Suprapubic skin (tissue), 4 donors: ENCODE data around the gene HINFP. TPM values are rescaled to one million over a fixed set of nuclear protein-coding genes. Genes with fewer than 3 reads are reported as not detected.

ENCODE experiments used
- DNase-seq, 2 donors: peaks; one replicate each; pipeline ENCODE4 v3.0.0-alpha.2; 2019; ENCODE audit warnings: low spot score in 2 of 2
- H3K27ac ChIP-seq: fragments of 200-600 bp; sonication (generic); one replicate; pipeline ENCODE4 v1.5.1; 2019
- H3K27me3 ChIP-seq: fragments of 200-600 bp; sonication (generic); one replicate; pipeline ENCODE4 v1.5.1; 2019
- H3K36me3 ChIP-seq: fragments of 200-600 bp; sonication (generic); one replicate; pipeline ENCODE4 v1.5.1; 2019
- H3K4me1 ChIP-seq: fragments of 200-600 bp; sonication (generic); one replicate; pipeline ENCODE4 v1.5.1; 2019
- H3K4me3 ChIP-seq: fragments of 200-600 bp; sonication (generic); one replicate; pipeline ENCODE4 v1.5.1; 2019; ENCODE audit warnings: mild to moderate bottlenecking
- H3K9me3 ChIP-seq: fragments of 200-600 bp; sonication (generic); one replicate; pipeline ENCODE4 v1.5.1; 2019
- EP300 ChIP-seq: sonication (generic); formaldehyde crosslinking; IDR thresholded peaks from one replicate; pipeline ENCODE4 v1.6.1; 2017; ENCODE audit warnings: antibody characterized with exemption
- POLR2A ChIP-seq, 2 donors: fragments of 450-650 bp; IDR thresholded peaks; one replicate each; pipeline ENCODE4 v1.6.1; 2017; ENCODE audit warnings: antibody characterized with exemption in 2 of 2, mild to moderate bottlenecking in 2 of 2, moderate library complexity in 2 of 2
- POLR2AphosphoS5 ChIP-seq, 3 donors: sonication (generic); formaldehyde crosslinking; IDR thresholded peaks; one replicate each; pipeline ENCODE4 v1.6.1; 2017; ENCODE audit warnings: antibody characterized with exemption in 3 of 3
- WGBS: methylation state at CpG from one replicate; pipeline ENCODE4 v1.1.5; 2018; 5-methylcytosine and 5-hydroxymethylcytosine counted together
- total RNA-seq, 4 donors: library from RNA; depleted of rRNA; stranded (reverse); fragments of >200 nt; gene quantifications; one replicate each; pipeline ENCODE4 v1.1.0, GENCODE V29; 2016
- TF ChIP-seq, protein P1 (sequence below), 2 donors: fragments of 200-600 bp in 1 of 2; fragments of 450-650 bp in 1 of 2; sonication (generic) in 1 of 2; IDR thresholded peaks; one replicate each; pipeline ENCODE4 v1.5.1; 2016 to 2019; ENCODE audit warnings: antibody characterized with exemption in 2 of 2, mild to moderate bottlenecking in 1 of 2, moderate library complexity in 1 of 2

HINFP gene
- total RNA-seq, 4 donors from 2014 or later: 16.1 to 45.1 (median 26.7) TPM

DNA sequence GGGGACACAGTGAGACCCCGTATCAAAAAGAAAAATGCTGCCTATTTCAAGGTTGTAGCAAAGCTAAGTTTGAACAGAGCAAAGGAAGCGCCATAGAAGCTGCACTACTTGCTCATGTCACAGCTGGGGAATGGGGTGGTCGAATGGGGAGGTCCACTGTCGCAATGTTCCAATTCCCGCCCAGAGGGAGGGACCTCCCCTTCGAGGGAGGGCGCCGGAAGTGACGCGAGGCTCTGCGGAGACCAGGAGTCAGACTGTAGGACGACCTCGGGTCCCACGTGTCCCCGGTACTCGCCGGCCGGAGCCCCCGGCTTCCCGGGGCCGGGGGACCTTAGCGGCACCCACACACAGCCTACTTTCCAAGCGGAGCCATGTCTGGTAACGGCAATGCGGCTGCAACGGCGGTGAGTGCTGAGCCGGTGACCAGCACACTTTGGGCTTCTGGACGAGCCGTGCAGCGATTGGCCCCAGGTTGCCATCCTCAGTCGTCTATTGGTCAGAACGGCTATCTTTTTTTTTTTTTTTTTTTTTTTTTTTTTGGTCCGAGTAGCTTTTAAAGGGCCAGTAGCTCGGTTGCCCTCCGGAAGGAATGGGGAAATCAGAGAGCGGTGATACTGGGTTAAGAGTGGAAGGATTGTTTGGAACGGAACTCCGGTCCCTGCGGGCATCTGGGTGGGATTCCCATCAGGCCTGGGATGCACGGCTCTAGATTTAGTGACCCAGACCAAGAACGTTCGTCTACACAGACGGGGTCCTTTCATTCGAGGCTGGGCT lies 36.5 kb upstream of the HINFP start, which contains the start of gene HMBS:
HMBS (plus strand) TSS at position 219 of the 774 bp plus-strand sequence; CDS start at position 372, 153 bp downstream.
- Histone ChIP-seq H3K27ac (peak within 1 kb of the TSS; percentile 87), H3K36me3 (peaks cover 28% of the 10 kb centered on the region), H3K9me3 (no peaks in the 10 kb centered on the region), H3K4me3 (peak within 1 kb of the TSS; percentile 66), H3K4me1 (peaks cover 15% of the 10 kb centered on the region), H3K27me3 (no peaks in the 10 kb centered on the region)
- DNase-seq: peak; percentile 95 to 97
- under 1% methylated on average over 27 of the region's 45 CpGs for whole genome bisulfite sequencing
- TF ChIP-seq POLR2AphosphoS5 (IDR thresholded peaks at IDR 0.05): peak in 2 of 3 donors; percentile 23 to 87
- TF ChIP-seq EP300: no peak

DNA sequence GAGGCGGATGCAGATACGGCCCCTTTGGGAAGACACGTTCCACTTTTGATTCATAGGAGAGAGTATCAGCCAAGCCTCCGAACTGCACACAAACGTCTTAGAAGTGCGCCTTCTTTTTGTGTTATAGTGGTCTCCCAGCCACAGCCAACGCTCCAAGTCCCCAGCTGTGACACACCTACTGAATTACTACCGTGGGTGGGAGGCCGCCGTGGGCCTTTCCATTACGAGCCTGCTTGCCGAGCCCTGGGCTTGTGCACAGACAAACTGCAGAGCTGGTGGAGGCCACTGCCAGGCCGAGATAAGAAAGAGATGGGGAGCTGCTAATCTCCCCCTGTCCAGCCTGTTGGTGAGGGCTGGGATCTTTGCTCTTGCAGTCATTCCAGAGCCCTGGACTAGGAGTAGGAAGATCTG lies 35.9 kb upstream of the HINFP start:
- H3K27me3 ChIP-seq: no peaks in the 10 kb centered on the region
- WGBS: 0% methylated on average over 13 of the region's 13 CpGs
- H3K36me3 ChIP-seq: peaks cover 22% of the 10 kb centered on the region
- no peaks in the 10 kb centered on the region for H3K9me3 ChIP-seq
- H3K4me1 ChIP-seq: peaks cover 15% of the 10 kb centered on the region
- H3K27ac ChIP-seq: peak overlapping the region; percentile 87
- H3K4me3 ChIP-seq: peak overlapping the region; percentile 66
- DNase-seq: no peak
- TF ChIP-seq POLR2AphosphoS5 (IDR thresholded peaks at IDR 0.05) (no peak), EP300 (no peak), POLR2A (IDR thresholded peaks at IDR 0.05) (no peak)
- TF ChIP-seq, protein P1, sequence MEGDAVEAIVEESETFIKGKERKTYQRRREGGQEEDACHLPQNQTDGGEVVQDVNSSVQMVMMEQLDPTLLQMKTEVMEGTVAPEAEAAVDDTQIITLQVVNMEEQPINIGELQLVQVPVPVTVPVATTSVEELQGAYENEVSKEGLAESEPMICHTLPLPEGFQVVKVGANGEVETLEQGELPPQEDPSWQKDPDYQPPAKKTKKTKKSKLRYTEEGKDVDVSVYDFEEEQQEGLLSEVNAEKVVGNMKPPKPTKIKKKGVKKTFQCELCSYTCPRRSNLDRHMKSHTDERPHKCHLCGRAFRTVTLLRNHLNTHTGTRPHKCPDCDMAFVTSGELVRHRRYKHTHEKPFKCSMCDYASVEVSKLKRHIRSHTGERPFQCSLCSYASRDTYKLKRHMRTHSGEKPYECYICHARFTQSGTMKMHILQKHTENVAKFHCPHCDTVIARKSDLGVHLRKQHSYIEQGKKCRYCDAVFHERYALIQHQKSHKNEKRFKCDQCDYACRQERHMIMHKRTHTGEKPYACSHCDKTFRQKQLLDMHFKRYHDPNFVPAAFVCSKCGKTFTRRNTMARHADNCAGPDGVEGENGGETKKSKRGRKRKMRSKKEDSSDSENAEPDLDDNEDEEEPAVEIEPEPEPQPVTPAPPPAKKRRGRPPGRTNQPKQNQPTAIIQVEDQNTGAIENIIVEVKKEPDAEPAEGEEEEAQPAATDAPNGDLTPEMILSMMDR (IDR thresholded peaks at IDR 0.05): no peak

DNA sequence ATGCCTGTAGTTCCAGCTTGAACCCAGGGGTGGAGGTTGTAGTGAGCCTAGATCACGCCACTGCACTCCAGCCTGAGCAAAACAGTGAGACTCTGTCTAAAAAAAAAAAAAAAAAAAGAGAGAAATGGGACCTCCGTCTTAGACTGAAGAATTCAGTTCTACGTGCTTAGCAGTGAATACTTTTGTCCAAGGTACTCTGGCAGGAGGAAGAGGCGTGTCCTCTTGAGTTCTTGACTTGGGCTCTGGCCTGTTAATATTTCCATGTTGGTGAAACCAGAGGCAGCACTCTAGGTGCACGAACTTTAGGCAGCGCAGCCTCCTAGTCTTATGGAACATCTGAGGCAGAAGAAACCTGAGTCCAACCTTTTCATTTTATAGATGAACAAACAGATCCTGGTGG lies 34.3 kb upstream of the HINFP start:
- Histone ChIP-seq H3K27me3 (no peaks in the 10 kb centered on the region), H3K4me3 (no peak overlapping the region), H3K27ac (no peak overlapping the region), H3K36me3 (peaks cover 7% of the 10 kb centered on the region), H3K9me3 (no peaks in the 10 kb centered on the region), H3K4me1 (peaks cover 19% of the 10 kb centered on the region)
- TF ChIP-seq, protein P1 (IDR thresholded peaks at IDR 0.05): no peak
- TF ChIP-seq POLR2AphosphoS5 (IDR thresholded peaks at IDR 0.05): no peak
- no peak for TF ChIP-seq EP300
- TF ChIP-seq POLR2A (IDR thresholded peaks at IDR 0.05): no peak
- 81% methylated on average over 6 of the region's 6 CpGs for WGBS
- no peak for DNase-seq

DNA sequence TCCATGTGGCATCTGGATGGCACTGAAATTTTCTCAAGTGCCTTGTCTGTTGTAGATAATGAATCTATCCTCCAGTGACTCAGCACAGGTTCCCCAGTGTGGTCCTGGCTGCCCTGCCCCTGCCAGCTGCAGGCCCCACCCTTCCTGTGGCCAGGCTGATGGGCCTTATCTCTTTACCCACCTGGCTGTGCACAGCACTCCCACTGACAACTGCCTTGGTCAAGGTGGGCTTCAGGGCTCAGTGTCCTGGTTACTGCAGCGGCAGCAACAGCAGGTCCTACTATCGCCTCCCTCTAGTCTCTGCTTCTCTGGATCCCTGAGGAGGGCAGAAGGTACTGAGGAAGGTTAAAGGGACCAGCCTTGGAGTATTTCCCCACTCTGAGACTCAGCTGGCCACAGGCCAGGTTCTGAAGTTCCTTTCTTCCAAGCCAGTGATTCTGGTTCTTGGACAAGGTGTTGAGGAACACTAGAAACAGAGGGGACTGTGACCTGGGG lies 33.6 kb upstream of the HINFP start:
- no peak overlapping the region for H3K27ac ChIP-seq
- WGBS: 93% methylated on average over 2 of the region's 2 CpGs
- no peaks in the 10 kb centered on the region for H3K9me3 ChIP-seq
- TF ChIP-seq POLR2A (IDR thresholded peaks at IDR 0.05) (no peak), POLR2AphosphoS5 (IDR thresholded peaks at IDR 0.05) (no peak), EP300 (no peak)
- TF ChIP-seq, protein P1 (IDR thresholded peaks at IDR 0.05): no peak
- H3K4me3 ChIP-seq: no peak overlapping the region
- H3K36me3 ChIP-seq: peaks cover 3% of the 10 kb centered on the region
- no peak for DNase-seq
- peaks cover 25% of the 10 kb centered on the region for H3K4me1 ChIP-seq
- H3K27me3 ChIP-seq: no peaks in the 10 kb centered on the region

DNA sequence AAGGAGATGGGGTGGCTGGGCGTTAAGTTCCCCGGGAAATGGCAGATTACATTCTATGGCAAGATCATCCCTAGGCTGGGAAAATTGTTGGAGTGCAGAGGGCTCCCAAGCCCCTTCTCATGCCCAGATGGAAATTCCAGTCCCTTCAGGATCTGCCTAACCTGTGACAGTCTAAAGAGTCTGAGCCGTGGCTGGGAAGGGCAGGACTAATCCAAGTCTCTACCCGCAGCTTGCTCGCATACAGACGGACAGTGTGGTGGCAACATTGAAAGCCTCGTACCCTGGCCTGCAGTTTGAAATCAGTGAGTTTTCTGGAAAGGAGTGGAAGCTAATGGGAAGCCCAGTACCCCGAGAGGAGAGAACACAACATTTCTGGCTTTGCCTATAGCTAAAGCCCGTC lies 33.0 kb upstream of the HINFP start:
- WGBS: 92% methylated on average over 9 of the region's 9 CpGs
- H3K9me3 ChIP-seq: no peaks in the 10 kb centered on the region
- H3K27me3 ChIP-seq: no peaks in the 10 kb centered on the region
- DNase-seq: no peak
- no peak overlapping the region for H3K27ac ChIP-seq
- peaks cover 31% of the 10 kb centered on the region for H3K4me1 ChIP-seq
- H3K36me3 ChIP-seq: peaks cover 3% of the 10 kb centered on the region
- TF ChIP-seq EP300 (no peak), POLR2AphosphoS5 (IDR thresholded peaks at IDR 0.05) (no peak), POLR2A (IDR thresholded peaks at IDR 0.05) (no peak)
- no peak overlapping the region for H3K4me3 ChIP-seq

DNA sequence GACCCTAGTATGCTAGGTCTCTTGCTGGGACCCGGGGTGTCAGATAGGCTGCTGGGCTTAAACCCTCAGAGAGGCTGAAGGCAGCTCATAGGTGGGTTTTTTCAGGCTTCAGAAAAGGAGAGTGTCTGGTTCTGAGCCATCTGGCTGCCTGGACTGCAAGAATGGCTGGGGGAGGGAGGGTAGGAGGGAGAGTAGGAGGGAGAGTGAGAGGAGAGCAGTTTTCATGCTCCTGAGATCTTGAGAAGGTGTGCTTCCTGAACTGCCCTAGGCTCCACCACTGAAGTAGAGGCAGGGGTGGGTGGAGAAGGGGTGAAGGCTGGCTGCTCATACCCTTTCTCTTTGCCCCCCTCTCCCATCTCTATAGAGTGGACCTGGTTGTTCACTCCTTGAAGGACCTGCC lies 32.1 kb upstream of the HINFP start:
- no peak for DNase-seq
- WGBS: 89% methylated on average over 1 of the region's 1 CpG
- TF ChIP-seq POLR2AphosphoS5 (IDR thresholded peaks at IDR 0.05) (no peak), POLR2A (IDR thresholded peaks at IDR 0.05) (no peak), EP300 (no peak)
- TF ChIP-seq, protein P1 (IDR thresholded peaks at IDR 0.05): no peak
- Histone ChIP-seq H3K27me3 (no peaks in the 10 kb centered on the region), H3K9me3 (no peaks in the 10 kb centered on the region), H3K4me1 (peaks cover 37% of the 10 kb centered on the region), H3K4me3 (no peak overlapping the region), H3K27ac (no peak overlapping the region), H3K36me3 (peaks cover 3% of the 10 kb centered on the region)
